GM15510 (cell line): ENCODE data around the gene BMPER.

Source experiments
- POLR2A ChIP-seq: IDR thresholded peaks from 3 replicates; pipeline ENCODE4 v1.6.1; 2011; ENCODE audit warnings: borderline replicate concordance; ENCODE audit not compliant: insufficient read length; ENCODE audit errors: extremely low read depth

Gene BMPER

DNA sequence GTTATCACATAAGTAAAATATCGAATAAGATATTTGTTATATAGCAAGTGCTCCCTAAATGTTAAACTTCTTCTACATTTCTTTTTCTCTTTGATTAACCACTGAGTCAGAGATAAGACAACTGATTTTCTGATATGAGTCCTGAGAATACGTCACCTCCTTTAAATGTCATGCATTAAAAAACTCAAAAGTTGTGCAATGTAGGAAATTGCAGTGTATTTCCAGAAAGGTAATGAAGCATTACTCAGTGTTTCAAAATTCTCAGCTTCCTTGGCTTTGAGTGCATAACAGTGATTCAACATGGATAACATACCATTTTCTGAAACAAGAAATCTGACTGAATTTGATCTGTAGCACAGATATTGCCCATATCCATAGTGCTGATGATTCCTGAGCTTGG, 155.8 kb downstream of the BMPER start:
- TF ChIP-seq POLR2A = no peak

DNA sequence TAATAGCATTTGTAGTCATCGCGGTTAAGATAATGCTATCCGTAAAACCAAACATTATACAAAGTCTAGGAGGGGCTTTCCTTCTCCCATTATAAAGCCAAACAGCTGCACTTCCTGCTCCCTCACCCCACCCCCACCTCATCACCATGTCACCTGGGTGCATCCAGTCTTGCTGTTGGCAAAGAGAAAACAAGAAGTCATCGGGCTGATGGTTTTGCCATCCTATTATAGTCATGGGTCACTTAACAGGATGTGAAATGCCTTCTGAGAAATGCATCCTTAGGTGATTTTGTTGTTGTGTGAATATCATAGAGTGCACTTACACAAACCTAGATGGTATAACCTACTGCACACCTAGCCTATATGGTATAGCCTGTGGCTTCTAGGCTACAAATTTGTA, 157.0 kb downstream of the BMPER start:
- TF ChIP-seq POLR2A = no peak

DNA sequence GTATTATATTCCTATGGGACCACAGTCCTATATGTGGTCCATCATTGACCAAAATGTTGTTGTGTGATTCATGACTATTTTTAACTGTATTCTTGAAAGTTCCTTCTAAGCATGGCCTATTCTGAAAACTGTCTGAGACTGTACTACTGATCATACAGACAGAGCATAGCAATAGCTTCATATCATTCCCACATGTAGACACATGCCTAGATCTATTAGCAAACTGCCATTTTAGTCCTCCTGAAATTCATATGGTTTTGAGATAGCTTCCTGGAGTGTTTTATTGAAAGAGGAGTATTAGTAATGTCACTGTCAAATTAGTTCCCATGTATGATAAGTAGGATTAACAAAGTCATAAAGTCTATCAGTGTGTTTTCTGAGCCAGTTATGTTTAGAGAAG, 157.5 kb downstream of the BMPER start:
- no peak for TF ChIP-seq POLR2A

DNA sequence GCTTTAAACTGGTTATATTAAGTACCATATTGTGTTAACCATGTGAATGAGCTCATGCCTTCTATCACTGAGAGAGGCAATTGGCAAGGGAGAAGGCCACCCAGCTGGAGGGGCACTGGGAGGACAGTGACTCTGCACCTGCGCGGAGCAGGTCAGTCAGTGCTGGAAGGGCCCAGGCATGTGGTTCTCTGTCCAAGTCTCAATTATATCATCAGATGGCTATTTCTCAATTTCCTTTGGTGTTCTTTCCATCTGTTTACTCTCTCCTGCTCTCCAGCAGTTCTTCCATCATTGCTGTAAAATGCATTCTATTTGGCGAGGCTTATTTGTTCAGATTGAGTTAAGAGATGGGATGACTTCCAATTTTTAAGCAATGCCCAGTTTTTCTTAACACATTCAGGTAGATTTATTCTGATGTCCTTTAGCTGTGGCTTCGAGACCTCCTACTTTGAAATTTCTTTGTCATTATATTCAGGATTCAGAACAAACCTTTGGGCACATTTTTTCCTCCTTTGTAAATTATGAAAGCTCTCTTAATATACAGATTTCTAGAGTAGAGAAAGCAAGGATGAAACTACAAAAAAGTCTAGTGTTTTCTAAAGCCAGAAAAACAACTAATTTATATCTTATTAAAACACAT, 159.3 kb downstream of the BMPER start:
- TF ChIP-seq POLR2A = no peak

- TF ChIP-seq POLR2A = no peak
Observed at GRCh38 chr7:34066411-34066810, 161.1 kb downstream of the BMPER start.

DNA sequence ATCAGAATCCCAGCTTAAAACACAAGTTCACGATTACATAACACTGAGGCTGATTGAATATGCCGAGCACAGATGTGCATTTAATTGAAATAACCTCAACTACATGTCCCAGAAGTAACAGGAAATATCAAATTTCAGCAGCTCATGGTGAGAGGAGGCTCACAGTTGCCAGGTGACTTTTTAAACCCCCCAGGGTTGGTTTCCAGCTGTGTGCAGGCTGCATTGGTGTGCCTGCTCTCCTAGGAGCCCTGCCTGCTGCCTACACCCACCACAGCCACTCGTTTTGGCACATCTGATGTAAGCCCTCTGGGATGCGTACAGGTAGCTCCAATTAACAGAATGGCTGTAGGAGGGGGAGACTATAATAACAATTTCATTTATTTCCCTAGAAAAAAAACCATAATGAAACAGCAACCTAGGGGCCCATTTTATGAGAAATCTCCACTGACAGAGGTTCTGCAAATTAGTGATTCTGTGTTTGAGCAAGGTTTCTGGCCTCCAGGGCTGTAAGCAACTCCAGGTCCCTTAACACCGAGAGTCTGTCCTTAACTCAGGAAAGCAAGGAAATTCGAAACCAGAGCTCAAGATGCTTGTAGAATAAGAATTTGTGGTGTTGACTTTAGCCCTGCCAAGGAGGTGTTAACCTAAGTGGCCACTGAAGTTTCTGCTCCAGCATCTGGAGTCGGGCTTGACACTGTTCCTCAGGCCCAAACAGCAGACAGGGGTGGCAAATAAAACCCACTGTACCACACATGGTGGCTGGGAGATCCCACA, 161.9 kb downstream of the BMPER start:
- no peak for TF ChIP-seq POLR2A

DNA sequence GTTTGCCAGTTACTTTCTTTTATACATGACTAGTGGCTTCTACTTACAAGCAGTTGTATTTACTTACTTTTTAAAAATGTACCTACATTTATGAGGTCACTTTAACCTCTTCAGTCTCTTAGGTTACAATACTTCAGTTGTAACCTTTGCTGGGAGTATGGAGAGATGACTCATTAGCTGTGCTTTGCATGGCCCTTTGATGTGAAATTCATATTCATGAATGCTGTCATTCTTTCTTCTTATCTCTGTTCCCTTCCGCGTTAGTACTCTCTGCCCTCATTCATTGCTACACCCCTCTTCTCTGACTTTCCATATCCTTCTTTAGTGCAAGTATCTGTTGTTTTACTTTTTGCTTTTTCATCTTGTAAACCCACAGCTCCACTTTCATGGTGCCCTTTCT, 164.3 kb downstream of the BMPER start:
- TF ChIP-seq POLR2A = no peak

- TF ChIP-seq POLR2A = no peak
Observed at GRCh38 chr7:34070511-34071323, 165.4 kb downstream of the BMPER start.

- no peak for TF ChIP-seq POLR2A
Observed at GRCh38 chr7:34073676-34074075, 168.3 kb downstream of the BMPER start.

DNA sequence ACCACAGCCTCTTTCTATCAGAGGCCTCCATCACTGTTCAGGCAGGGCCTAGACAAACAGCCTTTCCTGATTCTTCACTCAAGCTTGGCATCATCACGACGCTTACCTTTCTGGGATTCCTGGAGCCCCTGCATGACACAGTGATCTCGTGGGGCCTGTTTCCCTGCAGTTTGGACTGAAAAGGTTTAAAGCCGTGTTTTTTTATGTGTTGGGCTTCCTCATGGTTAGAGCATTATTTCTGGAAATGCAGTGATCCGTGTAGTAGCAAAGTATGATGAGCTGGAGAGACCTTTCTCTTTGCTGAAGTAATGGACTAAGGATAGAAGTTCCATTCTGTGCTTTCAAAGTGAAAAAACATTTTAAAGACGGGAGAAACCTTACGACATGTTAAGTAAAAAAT, 169.1 kb downstream of the BMPER start:
- TF ChIP-seq POLR2A = no peak

DNA sequence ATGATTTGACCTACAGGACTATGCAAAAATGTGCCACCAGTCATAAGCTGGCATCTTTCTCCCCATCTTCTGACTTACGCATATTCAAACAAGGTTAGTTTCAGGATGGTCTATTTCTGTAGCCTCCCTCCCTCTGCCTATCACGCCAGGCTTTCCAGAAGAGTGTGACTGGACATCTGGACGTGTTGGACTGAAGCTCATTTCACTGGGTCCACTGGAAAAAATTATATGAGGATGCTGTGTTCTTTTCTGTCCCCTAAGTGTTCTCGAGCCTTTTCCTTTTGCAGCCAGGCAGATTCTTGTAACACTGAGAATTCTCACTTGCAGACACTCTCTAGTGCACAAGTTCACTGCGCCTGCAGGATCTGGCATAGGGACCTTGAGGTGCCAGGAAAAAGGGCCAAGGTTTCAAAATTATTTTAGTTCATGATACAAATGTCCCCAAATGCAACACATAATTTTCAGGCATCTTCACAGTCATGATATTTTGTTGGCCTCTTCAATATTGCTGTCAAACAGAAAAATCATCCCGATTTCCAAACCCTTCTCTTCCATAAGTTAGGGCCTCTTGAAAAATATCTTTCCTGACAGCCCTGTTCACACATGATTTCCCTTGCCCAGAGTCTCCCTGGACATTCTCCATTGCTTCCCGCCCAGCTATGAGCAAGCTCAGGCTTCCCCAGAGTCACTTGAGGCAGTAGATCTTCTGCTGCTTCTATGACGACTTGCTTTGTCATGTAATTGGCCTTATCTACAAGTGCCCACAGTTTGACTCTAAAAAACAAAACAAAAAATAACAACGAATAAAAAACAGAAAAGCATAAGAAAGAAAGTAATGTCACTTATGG, 170.4 kb downstream of the BMPER start:
- TF ChIP-seq POLR2A = no peak

GRCh38 chr7:34077168-34077567, 171.8 kb downstream of the BMPER start:
- TF ChIP-seq POLR2A = no peak

GRCh38 chr7:34078864-34079263, 173.5 kb downstream of the BMPER start:
- no peak for TF ChIP-seq POLR2A

DNA sequence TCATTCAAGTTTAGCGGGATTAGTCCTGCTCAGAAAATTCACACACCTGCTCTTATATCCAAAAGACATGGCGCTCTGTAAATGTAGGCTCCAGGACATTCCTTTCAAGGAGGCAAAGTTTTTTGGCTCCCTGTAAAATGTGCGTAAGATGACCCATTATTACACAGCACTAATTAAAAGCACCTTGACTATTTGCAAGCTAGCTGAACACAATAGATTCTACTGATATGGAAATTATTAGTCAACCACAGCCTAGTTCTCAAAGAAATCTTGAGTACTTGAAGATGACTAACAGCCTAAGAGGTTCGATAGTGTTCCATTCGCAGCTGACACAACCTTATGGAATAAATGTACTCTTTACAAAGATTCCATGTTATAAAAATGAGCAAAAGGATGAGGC, 175.2 kb downstream of the BMPER start:
- TF ChIP-seq POLR2A = no peak

DNA sequence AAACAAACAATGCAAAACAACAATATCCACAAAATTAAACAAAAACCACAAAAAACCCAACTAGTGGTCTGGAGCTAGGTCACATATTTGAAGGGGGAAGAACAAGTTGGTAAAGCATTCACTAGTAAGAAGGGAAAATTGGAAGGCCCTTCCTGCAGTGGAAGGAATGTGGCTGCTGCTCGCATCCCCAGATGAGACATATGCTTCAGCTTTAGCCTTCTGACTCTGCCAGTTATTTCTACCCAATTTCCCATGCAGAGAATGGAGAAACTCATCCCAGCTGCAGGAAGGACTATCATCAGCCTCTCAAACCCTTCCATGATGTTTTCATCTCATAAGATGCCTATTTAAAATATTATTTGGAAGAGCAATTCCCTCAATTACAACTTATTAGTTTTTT, 176.6 kb downstream of the BMPER start:
- TF ChIP-seq POLR2A = no peak

DNA sequence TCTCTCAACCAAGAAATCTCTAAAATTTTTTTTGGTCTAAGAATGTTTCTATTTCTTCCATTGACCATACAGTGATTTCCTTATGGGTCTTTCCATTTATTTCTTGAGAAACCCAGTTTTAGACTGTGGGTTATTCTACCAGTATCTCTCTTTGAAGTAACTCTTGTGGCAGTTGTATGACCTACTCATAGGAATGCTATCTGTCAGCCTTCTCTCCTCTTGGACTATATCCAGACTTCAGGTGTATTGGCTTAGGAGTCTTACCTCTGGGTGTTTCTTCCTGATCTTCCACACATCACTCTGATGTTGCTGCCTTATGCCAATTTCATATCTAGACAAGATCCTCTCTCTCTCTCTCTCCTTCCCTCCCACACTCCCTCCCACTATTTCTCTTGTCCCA, 178.1 kb downstream of the BMPER start:
- TF ChIP-seq POLR2A = no peak

DNA sequence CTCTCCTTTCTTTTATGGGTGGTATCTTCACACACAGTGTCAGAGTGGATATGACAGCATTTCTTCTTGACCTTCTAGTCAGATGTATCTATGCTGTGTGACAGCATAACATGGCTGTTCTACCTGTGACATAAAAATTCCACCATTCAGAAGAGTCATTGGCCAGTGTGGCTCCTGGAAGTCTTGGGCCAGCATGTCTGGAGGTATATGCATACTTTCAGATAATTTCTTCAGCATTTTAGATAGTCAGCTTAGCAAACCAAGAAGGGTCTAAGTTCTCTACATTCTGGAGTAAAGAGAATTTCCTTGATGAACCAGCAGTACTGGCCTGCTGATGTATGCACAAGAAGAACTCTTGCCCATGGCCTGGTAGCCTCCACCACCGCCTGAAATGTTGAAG, 179.3 kb downstream of the BMPER start:
- TF ChIP-seq POLR2A = no peak
